Measurements from ENCODE around the gene CDC25A.

GRCh38 chr3:48187301-48187578, 977 bp downstream of the CDC25A start:
- no peak for TF ChIP-seq CTCF (IDR thresholded peaks at IDR 0.05)
- no peak for TF ChIP-seq POLR2A (IDR thresholded peaks at IDR 0.05)

Data from body of pancreas (tissue), 4 donors.